ENCODE data around the gene EVX1. TPM values are rescaled to one million over a fixed set of nuclear protein-coding genes. Genes with fewer than 3 reads are reported as not detected.

Gene EVX1
- total and polyA plus RNA-seq, 3 donors from 2014 or later = 0.25 to 1.4 (median 0.63) TPM

DNA sequence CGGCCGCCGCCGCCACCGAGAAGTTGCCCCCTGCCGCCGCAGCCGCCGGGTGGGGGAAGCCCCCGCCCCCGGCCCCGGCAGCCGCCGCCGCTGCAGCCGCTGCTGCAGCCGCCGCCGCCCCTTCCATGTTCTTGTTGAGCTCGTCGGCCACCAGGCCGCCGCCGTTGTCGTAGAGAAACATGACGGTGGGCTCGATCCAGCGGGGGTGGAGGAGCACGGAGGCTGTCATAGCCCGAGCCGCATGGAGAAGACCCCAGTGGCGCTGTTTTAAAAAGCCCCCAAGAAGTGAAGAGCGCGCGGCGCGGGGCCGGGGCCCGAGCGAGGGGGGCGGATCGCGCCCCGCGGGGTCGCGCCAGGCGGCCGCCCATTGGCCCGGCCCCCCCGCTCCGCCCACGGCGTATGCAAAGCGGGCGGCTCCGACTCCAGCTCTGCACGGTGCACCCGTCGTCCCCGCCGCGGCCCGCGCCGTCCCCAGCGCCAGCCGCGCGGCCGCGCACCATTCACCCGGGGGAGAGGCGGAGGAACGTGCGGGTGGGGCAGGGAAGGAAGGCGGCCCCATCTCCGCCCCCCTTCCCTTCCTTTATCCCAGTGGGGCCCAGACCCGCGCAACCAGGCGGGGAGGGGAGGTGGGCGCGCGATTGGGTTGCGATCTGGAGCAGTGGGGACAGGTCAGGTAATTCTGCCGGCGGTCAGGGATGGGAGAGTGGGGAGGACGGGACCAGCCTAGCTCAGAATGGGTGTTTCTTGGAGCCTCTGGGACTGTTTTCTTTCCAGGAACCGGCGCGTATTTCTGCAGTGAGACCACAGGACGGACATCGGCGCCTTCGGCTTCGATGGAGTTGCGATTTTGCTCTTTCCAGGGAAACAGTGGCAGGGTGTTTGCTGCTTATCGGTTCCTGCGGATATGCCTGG, 42.5 kb upstream of the EVX1 start, which contains the start of gene HOXA13:
Gene HOXA13 (minus strand): TSS at position 243 of the 912 bp plus-strand sequence. CDS start 14 bp downstream, at position 229.
- DNase-seq = no peak
- H3K27me3 ChIP-seq = no peaks in the 10 kb centered on the region
- peak within 1 kb of the TSS; percentile 9 to 21 for H3K4me3 ChIP-seq
- intact Hi-C loops (cut with DNase I; ENCODE audit: low total_unique reads) = loop anchor here (10.0 kb wide), 2 partner anchors 735 to 885 kb away; no protein-coding TSS in a partner anchor
- H3K36me3 ChIP-seq (ENCODE audit: low read depth, missing control alignments) = no peaks in the 10 kb centered on the region
- whole genome bisulfite sequencing, 2 donors = 4% methylated on average over 15 to 37 of the region's 99 CpGs
- H3K9me3 ChIP-seq = no peaks in the 10 kb centered on the region
- peaks cover 5% of the 10 kb centered on the region for H3K4me1 ChIP-seq
- TF ChIP-seq, protein P1, sequence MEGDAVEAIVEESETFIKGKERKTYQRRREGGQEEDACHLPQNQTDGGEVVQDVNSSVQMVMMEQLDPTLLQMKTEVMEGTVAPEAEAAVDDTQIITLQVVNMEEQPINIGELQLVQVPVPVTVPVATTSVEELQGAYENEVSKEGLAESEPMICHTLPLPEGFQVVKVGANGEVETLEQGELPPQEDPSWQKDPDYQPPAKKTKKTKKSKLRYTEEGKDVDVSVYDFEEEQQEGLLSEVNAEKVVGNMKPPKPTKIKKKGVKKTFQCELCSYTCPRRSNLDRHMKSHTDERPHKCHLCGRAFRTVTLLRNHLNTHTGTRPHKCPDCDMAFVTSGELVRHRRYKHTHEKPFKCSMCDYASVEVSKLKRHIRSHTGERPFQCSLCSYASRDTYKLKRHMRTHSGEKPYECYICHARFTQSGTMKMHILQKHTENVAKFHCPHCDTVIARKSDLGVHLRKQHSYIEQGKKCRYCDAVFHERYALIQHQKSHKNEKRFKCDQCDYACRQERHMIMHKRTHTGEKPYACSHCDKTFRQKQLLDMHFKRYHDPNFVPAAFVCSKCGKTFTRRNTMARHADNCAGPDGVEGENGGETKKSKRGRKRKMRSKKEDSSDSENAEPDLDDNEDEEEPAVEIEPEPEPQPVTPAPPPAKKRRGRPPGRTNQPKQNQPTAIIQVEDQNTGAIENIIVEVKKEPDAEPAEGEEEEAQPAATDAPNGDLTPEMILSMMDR (IDR thresholded peaks at IDR 0.05) = no peak
- no peak for TF ChIP-seq POLR2A (IDR thresholded peaks at IDR 0.05)
- H3K27ac ChIP-seq = no peak within 1 kb of the TSS

DNA sequence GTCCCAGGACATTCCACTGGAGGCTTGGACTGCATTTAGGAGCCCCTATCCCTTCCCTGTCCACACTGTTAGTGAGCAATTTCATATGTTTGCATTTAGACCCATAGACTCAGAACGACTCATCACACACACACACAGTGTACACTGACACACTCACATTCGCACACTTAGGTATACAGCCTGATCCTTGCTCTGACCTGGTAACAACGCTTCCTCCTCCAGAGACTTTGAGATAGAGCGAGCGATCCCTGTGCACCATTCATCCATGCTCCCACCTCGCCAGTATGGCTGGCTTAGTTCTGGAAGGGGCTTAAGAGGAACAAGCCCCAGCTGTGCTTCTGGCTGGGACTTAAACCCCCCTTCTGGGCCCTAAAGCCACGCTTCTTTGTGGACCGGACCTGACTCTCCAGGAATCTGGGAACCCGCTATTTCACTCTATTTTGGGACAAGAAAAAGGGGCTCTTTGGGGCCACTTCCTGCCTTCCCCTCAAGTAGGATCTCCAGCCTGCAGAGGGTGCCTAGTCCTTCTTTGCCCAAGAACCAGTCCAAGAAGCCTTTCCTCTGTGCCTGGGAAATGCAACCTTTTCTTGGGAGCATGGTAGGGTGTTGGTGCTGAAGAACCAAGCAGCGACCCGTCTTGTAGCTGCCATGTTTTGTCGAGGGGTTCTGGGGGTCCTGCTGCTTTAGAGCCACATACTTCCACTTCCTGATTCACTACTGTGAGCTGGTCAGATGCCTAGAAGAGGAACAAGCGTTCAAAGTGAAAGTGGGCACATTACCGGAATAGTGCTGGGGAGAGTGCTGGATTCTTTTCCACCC, 41.6 kb upstream of the EVX1 start:
- Histone ChIP-seq H3K27me3 (peaks cover 3% of the 10 kb centered on the region), H3K4me3 (no peak overlapping the region), H3K27ac (no peak overlapping the region), H3K36me3 (ENCODE audit: low read depth, missing control alignments) (no peaks in the 10 kb centered on the region), H3K9me3 (no peaks in the 10 kb centered on the region), H3K4me1 (peaks cover 10% of the 10 kb centered on the region)
- no peak for DNase-seq
- 14 to 30% methylated on average over 13 to 14 of the region's 14 CpGs for WGBS, 2 donors
- intact Hi-C loops (cut with DNase I; ENCODE audit: low total_unique reads) = no loop called here
- no peak for TF ChIP-seq POLR2A (IDR thresholded peaks at IDR 0.05)
- TF ChIP-seq, protein P1 (IDR thresholded peaks at IDR 0.05) = no peak

DNA sequence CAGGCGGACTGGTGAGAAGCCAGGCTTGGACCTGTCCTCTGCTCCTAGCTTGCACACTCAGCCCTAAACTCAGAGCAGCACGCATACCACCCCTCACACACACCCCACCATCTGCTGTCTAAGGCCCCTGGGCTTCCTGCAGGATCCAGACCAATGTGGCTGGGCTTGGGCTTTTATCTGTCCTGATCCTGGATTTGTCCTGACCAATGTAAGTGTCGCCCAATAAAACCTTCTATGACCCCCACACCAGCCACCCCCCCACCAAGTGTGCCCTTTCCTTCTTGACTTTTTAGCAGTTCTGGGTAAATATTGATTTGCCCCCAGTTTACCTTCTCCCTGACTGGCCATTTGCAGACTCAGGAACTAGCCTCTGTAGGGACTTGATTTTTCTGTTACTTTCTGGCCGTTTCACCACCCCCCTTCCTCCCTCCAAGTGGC, 41.0 kb upstream of the EVX1 start:
- Histone ChIP-seq H3K36me3 (ENCODE audit: low read depth, missing control alignments) (no peaks in the 10 kb centered on the region), H3K4me1 (peaks cover 10% of the 10 kb centered on the region), H3K4me3 (no peak overlapping the region), H3K27ac (no peak overlapping the region), H3K9me3 (no peaks in the 10 kb centered on the region), H3K27me3 (peaks cover 5% of the 10 kb centered on the region)
- intact Hi-C loops (cut with DNase I; ENCODE audit: low total_unique reads) = no loop called here
- 23 to 31% methylated on average over 4 of the region's 4 CpGs for WGBS, 2 donors
- no peak for TF ChIP-seq POLR2A (IDR thresholded peaks at IDR 0.05)
- TF ChIP-seq, protein P1 (IDR thresholded peaks at IDR 0.05) = no peak
- DNase-seq = no peak

DNA sequence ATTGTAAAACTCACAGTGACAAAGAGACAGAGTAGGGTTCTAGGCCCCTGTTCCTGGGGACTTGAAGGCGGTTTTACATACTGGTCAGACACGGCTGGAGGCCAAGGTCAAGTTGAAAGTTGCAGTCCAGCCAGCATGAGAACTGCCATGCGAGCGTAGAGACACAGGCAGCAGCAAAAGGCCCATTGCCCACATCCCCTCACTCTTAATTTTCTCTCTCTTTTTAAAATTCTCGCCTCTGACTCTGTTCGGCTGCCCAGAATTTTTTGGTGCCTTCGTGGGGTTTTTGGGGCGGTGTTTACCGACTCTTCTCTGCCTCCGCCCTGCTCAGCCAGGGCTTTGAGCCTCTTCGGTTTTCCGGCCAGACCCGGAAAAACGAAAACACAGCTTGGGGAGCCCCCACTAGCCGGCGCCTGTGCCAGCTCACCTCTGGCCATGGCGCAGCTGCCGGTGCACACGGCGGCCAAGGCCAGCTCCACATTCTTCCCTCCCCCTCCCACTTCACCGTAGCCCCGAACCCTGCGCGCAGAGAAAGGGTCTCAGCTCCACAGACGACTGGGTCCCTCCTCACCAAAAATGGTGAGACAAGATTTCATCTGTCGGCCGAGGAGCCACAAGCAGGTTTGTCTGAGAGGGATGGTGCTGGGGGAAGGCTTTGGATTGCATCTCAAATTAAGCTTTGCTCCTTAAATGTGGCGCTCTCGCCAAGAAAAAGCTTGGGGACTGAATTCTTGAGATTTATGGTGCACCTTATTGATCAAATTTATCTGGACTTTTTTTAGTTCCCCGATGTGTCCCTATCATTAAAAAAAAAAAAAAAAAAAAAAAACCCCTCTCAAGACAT, 40.4 kb upstream of the EVX1 start:
- H3K4me3 ChIP-seq = no peak overlapping the region
- intact Hi-C loops (cut with DNase I; ENCODE audit: low total_unique reads) = no loop called here
- no peak overlapping the region for H3K27ac ChIP-seq
- no peaks in the 10 kb centered on the region for H3K36me3 ChIP-seq (ENCODE audit: low read depth, missing control alignments)
- peaks cover 10% of the 10 kb centered on the region for H3K4me1 ChIP-seq
- H3K27me3 ChIP-seq = peaks cover 5% of the 10 kb centered on the region
- WGBS, 2 donors = 15 to 19% methylated on average over 30 of the region's 30 CpGs
- H3K9me3 ChIP-seq = no peaks in the 10 kb centered on the region
- DNase-seq = no peak
- TF ChIP-seq, protein P1 (IDR thresholded peaks at IDR 0.05) = no peak
- TF ChIP-seq POLR2A (IDR thresholded peaks at IDR 0.05) = no peak
